Stimulated activated CD8-positive, alpha-beta memory T cell treated with anti-CD3 and anti-CD28 coated beads, Interleukin-15, amount 100 ng/mL, for 4 hours (primary cell): ENCODE results near the gene FNDC3B.
A peak's percentile ranks its signal among the peaks of the same experiment; 100 is the strongest.
"Not testable (repeated sequence)": the region's sequence is repeated elsewhere in the genome, so short reads cannot be mapped to it uniquely, and the experiment has no call there.

Source experiments
- DNase-seq, 2 donors: peaks; one replicate each; pipeline ENCODE4 v3.0.0-alpha.2; 2020; ENCODE audit warnings: low read depth in 2 of 2

The FNDC3B gene

DNA sequence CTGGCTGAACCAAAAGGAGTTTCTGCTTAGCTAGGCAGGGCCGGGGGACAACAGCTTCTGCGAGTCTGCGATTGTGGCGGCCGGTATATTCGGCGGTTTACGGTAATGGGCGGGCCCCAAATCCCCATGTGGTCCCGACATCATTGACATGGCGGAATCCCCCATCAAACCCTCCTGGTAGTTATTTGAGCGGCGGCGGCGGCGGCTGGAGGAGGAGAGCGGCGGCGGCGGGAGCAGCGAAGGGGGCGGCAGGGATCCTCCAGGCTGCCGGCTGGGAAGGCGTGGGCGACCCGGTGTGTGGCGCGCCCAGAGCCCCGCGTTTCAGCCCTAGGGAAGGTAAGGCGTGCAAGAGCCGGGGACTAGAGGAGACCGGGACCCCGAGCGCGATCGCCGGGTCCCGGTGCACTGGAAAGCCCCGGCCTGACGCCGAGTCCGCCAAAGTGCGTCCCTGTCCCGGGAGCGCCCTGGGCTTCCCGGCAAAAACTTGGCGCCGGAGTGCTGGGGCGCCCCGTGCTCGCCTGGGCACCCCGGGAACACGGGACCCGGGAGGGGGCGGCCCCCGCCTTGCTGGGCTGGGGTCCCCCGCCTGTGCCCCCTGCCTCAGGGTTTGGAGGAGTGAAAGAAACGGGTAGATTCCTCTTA is at the start of gene FNDC3B:
Gene FNDC3B (plus strand): TSS at position 143 of the 642 bp plus-strand sequence. CDS start 72,902 bp downstream, outside the sequence.
- peak; percentile 79 to 84 for DNase-seq

DNA sequence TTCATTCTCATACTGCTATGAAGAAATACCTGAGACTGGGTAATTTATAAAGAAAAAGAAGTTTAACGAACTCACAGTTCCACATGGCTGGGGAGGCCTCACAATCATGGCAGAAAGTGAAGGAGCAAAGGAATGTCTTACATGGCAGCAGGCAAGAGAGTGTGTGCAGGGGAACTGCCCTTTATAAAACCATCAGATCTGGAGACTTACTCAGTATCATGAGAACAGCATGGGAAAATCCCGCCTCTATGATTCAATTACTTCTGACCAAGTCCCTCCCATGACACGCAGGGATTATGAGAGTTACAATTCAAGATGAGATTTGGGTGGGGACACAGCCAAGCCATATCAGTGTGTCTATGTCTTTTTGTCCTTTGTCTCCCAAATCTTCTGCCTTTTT is 49.1 kb upstream of the FNDC3B start:
- not testable (repeated sequence) for DNase-seq

DNA sequence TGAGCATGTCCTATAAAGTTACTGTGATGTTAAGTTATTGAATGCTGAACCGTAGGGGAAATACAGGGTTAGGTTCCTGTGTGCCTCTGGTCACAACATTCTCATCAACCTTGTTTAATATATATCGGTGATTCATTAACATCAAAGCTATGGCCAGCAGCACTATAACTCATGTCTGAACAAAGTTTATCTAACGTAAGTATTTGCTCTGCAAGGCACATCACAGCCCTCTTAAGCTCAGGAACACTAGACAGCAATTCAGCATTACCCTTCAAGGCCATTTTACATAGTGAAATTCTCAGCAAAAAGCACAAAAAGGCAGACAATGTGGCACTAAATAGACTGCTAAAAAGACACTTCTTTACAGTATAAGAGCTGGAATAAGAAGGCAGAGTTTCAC is 48.2 kb upstream of the FNDC3B start:
- DNase-seq = no peak

DNA sequence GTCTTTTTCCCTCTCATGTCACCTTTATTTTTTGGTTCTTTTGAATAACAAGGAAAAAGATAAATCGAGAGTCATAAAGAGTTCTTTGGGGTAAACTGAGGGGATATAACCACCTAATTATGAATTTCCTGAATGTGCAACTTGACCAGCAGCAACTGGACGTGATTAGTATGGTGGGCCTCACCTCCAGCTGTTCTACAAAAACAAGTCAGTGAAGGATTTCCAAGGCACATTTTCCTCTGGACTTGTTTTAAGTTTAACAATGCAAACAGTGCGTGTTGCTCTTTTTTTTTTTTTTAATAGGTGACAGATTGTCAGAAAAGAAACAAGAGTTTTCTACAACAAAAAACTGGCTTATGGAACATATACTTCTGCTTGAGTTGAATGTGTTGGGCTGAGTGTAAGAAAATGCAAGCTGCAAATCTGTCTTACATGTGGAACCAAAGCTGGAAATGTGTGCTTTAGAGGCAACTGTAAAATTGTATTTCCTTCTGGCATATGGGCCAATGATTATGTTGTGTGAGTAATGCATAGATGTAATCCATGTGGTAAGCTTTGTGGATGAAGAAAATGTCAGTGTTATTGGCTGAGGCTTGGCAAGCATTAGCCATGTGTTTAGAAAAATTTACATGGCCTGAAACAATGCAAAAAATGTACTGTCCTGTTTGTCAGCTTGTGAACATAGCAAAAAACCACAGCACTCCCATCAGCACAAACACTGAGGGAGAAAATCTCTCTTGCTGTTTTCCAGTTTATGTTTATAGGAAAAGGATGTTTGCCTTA is 44.5 kb upstream of the FNDC3B start:
- DNase-seq = no peak

DNA sequence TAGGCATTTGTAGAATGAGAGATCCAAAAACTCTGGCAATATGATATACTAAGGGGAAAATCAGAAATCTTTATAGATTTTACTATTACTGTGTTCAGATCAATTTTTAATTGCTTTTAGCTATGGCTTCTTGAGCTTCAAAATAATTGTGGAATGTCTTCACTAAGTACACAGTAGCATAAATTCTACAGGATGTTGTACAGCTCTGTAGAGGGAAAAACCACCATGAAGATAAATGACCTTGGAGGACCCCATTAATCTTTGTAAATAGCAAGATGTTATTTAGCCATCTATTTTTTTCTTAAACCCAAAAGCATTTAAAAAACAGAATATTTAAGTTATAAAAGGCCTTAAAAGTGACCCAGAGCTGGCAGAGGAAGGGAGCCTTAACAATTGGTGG is 43.9 kb upstream of the FNDC3B start:
- no peak for DNase-seq

DNA sequence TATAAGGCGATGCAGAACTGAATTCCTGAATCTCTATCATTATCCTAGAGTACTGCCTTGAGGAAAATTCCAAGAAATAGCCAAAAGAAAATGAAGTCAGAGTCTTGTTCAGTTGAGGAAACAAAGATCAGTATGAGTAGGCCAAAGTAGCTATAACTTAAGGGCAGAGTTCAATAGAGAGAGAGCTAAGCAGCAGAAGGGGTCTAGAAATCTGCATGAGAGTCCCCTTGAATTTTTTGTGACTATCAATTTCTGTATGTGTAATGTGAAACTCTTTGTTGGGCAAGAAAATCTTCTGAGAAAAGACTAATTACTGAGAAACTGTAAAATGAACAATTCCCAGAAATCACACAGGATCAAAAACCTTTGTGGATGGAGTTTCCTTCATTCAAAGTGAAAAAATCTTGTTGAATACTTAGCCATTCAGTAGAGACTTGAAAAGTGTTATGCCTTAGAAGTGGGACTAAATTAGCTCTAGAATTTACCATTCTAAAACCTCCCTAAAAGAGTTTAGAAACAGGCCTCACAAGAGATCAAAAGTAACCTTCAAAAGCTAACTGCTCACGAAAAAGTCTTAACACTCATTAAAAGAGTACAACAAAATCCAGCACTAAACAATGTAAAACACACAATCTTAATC is 43.1 kb upstream of the FNDC3B start:
- DNase-seq = no peak

DNA sequence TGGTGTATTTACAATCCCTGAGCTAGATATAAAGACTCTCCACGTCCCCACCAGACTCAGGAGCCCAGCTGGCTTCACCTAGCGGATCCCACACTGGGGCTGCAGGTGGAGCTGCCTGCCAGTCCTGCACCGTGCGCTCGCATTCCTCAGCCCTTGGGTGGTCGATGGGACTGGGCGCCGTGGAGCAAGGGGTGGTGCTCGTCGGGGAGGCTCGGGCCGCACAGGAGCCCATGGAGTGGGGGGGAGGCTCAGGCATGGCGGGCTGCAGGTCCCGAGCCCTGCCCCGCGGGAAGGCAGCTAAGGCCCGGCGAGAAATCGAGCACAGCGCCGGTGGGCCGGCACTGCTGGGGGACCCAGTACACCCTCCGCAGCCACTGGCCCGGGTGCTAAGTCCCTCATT is 40.6 kb upstream of the FNDC3B start:
- not testable (repeated sequence) for DNase-seq

DNA sequence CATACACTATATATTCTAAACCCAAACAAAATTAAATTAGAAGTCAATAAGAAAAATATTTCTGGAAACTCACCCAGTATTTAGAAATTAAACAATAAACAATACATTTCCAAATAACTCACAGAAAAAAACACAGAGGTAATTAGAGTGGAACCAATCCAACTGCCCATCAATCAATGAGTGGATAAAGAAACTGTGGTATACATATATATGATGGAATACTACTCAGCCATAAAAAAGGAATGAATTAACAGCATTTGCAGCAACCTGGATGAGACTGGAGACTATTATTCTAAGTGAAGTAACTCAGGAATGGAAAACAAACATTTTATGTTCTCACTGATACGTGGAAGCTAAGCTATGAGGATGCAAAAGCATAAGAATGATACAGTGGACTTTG is 37.8 kb upstream of the FNDC3B start:
- not testable (repeated sequence) for DNase-seq

DNA sequence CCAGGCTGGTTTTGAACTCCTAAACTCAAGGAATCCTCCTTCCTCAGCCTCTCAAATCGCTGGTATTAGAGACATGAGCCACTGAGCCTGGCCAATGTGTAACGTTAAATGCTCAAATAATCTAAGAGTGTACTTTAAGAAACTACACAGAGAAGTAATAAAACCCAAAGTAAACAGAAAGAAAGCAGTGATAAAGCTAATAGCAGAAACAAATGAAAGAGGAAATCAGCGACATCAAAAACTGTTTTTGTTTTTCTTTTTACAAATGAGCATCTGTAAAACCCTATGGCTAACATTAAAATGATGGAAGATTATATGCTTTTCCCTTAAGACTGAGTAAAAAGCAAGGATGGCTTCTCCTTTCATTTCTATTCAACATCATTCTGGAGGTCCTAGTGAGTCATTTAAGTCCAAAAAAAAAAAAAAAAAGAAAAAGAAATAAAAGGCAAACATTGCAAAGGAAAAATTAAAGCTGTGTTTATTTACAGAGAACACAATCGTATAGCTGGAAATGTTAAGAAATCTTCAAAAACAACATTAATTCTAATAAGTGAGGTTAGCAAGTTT is 36.8 kb upstream of the FNDC3B start:
- no peak for DNase-seq

DNA sequence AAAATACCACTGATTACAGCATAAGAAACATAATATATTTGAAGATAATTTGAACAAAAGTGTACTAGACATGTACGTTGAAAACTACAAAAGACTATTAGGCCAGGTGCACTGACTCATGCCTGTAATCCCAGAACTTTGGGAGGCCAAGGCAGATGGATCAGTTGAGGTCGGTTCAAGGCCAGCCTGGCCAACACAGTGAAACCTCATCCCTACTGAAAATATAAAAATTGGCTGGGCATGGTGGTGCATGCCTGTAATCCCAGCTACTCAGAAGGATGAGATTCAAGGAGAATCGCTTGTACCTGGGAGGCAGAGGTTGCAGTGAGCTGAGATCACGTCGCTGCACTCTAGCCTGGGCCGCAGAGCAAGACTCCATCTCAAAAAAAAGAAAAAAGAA is 36.2 kb upstream of the FNDC3B start:
- no peak for DNase-seq

DNA sequence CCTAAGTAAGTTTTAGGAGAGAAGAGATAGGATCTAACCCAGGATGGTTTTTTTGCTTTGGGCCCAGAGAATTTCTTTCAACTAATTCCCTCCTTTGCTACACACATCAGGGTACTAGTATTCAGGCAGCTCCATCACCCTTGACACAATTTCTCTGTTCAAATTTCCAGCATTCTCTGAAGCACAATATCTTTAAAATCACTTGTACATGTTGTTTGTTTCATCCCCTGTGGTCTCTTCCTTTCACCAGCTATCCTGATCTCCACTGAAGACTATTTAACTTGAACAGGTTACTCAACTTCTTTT is 32.4 kb upstream of the FNDC3B start:
- DNase-seq = no peak

DNA sequence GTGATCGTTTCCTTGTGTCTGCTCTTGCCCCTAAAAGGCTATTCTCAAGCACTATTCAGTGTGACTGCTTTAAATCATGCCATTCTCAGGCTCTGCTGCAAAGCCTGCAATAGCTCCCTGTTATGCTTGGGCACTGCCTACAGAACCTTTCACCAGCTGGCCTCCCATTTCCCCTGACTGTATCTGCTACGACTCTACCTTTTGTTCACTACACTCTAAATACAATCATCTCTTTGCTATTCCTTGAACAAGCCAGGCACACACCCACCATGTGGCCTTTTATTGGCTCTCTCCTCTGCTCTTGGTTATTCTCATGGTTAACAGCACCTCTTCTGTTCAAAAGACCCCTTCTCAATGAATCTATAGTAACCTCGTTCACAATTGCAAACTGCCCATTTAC is 29.6 kb upstream of the FNDC3B start:
- DNase-seq = no peak

DNA sequence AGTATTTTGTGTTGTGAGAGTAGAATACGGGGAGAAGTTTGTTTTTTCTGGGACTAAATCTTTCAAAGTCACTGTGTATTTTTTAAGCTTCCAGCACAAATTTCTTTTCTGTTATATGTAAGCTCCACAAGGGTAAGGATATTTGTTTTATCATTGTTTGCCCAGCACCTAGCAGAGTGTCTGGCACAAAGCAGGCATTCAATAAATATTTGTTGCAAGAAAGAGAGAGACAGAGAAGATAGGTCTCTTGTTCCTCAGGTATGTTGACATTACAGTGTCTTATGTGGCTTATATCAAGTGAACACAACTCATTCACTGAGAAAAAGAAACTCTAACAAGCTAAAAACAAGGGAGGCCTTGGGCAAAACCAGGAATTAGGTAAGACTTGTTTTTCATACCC is 26.6 kb upstream of the FNDC3B start:
- no peak for DNase-seq

DNA sequence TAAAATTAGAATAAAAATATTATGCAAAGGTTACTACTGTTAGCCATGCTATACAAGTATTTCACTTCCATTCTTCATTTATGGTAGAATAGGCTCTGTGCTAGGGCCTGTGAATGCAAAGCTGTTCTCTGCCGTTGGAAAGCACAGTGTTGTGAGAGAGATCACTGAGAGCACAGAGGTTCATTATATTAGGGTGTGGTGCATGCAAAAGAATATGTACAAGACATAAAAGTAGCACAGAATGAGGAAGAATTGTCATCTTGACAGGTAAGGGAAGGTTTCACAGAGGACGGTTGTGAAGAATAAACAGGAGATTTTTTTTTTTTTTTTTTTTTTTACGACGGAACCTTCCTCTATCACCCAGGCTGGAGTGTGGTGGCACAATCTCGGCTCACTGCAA is 25.2 kb upstream of the FNDC3B start:
- no peak for DNase-seq

DNA sequence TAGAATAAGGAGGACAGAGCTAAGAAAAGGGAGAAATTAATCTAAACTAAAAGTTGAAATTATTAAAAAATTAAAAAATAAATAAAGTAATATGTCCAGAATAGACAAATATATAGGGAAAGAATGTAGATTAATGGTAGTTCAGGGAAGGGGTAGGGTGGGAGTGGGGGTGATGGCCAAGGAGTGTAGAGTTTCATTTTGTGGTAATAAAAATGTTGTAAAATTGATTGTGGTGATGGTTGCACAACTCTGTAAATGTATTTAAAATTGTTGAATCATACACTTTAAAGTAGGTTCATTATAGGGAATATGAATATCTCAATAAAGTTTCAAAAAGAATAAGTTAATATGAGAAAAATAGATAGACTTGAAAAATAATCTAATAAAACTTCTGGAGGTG is 21.0 kb upstream of the FNDC3B start:
- no peak for DNase-seq

DNA sequence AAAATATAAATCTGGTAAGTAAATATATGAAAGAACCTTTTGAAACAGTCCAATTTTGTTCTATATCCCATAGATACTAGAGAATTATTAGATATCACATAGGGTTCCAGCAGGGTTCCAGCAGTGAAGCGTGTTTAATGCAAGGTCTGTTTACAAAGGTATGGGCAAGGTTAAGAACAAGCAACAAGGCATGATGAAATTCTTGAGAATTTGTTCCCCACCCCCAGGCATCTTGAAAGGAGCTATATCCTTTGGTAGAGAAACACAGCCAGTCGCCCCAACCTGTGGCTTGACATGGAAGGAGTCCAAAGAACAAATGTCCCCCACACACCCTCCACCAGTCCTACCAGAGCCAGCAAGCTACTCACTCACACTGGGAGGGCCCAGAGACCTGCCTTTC is 18.6 kb upstream of the FNDC3B start:
- DNase-seq = no peak

DNA sequence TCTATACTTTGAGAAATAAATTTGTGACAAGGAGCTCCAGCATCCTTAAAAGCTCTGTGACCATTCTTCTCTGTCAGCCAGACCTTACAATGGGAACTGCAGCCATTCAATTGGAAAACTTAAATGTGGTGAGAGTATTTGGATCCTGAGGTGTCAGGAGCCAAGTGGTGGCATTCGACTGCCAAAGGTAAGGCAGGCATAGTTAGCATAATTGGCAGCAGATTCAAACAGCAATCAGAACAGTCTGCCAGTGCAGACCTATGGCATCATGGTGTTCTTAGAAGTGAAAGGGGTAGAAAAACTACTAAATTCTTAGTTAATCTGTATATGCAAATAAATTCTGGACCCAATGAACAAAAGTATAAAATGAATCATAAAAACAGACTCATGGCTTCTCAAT is 18.2 kb upstream of the FNDC3B start:
- DNase-seq = no peak

DNA sequence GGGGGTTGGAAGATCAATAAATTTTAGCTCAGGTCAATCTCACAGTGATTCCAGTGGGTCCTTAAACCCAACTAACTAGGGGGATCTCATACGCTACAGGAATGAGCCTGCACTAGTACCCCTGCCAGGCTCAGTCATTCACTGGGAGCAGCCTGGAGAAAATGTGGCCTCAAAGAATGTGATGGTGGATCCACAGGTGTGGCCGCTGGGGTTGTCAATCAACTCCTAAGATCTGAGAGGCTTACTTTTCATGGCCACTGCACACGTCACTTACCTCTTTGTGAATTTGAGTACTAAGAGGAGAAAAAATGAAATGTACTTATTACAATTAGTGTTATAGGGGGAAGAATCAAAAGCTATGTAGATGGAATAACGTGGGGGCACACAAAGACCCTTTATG is 17.5 kb upstream of the FNDC3B start:
- no peak for DNase-seq

DNA sequence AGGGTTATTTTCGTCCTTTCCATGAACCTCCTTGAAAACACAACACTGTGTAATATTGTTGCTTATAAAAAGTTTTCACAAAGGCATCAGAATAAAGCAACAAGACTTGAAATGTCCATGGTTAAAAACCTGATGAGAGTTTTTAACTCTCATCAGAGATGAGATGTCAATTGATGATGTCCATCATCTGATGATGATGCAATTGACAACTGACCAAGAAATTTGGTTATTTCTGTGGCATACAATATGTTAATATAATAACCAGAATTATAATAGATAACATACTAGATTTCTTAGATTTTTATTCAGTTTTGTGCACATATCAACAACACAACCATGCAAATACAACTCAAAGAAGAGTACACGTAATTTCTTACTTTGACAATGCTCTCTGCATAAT is 15.5 kb upstream of the FNDC3B start:
- no peak for DNase-seq

DNA sequence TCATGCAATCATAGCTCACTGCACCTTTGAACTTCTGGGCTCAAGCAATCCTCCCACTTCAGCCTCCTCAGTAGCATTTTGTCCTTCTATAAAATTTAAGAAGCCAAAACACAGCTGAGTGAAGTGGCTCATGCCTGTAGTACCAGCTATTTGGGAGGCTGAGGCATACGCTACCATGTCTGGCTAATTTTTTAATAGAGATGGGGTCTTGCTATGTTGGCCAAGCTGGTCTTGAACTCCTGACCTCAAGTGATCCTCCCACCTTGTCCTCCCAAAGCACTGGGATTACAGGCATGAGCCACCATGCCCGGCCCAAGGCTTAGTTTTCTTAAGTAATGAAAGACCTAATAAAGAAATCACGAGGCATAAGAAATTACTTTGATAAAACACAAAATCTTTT is 14.7 kb upstream of the FNDC3B start:
- DNase-seq = no peak

DNA sequence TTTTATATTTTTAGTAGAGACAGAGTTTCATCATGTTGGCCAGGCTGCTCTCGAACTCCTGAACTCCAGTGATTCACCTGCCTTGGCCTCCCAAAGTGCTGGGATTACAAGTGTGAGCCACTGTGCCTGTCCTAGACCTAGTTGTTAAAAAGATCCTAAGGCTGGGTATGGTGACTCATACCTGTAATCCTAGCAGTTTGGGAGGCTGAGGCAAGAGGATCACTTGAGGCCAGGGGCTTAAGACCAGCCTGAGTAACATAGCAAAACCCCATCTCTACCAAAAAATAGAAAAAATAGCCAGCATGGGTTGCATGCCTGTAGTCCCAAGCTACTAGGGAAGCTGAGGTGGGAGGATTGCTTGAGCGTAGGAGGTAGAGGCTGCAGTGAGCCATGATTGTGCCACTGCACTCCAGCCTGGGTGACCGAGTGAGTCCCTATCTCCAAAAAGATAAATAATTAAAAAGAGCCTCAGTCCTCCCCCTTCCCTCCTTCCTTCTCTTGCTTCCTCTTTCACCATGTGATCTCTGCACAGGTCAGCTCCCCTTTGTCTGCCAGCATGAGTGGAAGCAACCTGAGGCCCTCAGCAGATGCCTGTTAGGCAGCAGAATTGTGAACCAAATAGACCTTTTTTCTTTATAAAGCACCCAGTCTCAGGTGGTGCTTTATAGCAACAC is 9.8 kb upstream of the FNDC3B start:
- DNase-seq = no peak

DNA sequence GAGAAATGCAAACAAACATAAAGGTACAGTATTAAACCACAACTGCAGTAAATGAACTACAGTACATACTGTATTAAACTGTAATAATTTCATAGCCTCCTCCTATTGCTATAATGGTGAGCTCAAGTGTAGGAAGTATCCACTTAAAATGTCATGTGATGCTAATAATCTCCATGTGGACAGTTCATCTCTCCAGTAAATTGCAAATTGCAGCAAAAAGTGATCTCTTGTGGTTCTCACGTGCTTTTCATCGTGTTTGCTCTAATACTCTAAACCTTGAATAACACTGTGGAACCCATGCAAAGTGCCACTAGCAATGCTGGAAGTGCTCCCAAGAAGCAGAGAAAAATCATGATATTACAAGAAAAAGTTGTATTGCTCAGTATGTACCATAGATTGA is 9.2 kb upstream of the FNDC3B start:
- no peak for DNase-seq
